ENCODE results near the gene UNK. TPM values are rescaled to one million over a fixed set of nuclear protein-coding genes. Genes with fewer than 3 reads are reported as not detected.

Gene UNK
- total RNA-seq (2022; extraction: Qiagen RNA extraction), result 25.1 to 31.3 TPM (median 29.8 TPM) in 5 replicates

DNA sequence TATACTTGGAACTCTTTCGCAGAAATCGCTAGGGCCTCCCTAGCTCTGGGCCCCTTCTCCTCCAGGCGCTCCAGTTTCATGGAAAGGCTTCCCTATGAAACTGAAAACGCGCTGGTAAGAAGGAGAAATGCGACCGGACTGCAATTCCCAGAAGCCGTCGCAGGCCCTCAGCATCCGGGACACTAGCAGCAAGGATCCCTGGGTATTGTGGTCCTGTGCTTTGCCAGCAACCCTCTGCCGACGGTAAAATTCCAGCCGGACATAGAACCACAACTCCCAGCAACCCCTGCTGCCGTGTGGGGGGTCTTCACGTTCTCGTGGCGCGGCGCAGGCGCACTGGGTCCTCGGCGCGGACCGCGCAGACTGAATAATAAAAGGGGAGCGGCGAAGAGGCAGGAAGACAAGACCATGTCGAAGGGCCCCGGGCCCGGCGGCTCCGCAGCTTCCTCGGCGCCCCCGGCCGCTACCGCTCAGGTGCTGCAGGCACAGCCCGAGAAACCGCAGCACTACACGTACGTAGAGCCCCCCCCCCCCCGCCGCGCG, at the start of gene UNK:
UNK (plus strand) TSS at position 334 of the 543 bp plus-strand sequence; CDS start at position 409, 75 bp downstream.

DNA sequence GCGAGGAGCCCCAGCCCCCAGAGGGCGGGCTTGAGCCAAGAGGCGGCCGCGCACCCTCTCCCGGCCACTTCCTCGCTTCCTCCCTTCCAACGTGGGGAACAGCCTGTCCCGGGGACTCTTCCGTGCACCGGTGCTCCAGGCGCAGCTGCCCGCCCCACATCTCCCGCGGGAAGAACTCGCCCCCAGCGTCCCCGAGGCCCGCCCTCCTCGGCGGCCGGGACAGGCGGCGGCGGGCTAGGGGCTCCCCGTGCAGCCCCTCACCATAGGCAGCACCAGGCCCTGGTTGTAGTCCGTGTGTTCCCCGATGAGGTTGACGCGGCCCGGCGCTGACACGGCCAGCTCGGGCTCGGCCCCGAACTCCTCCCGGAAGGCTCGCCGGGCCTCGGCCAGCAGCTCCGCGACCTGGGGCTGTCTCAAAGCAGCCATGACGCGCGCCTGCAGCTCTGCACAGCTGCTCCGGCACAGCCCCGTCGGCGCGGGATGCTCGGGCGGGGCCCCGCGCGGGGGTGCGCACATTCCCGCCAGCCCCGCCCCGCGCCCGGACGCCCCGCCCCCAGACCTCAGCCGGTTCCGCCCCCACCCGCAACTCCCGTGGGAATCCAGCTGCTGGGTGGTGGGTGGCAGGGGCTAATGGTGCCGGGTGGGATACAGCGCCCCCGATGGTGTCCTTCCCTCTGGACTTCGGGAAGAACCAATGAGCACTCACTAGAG, 19.7 kb upstream of the UNK start, which contains the start of gene GALK1:
GALK1 (minus strand) TSS at position 482 of the 711 bp plus-strand sequence; CDS start at position 426, 56 bp downstream.

GRCh38 chr17:75843577-75844529, 59.2 kb downstream of the UNK start, which contains the start of gene UNC13D:
UNC13D (minus strand) TSS chr17:75844404; CDS start chr17:75844337, 67 bp downstream.

DNA sequence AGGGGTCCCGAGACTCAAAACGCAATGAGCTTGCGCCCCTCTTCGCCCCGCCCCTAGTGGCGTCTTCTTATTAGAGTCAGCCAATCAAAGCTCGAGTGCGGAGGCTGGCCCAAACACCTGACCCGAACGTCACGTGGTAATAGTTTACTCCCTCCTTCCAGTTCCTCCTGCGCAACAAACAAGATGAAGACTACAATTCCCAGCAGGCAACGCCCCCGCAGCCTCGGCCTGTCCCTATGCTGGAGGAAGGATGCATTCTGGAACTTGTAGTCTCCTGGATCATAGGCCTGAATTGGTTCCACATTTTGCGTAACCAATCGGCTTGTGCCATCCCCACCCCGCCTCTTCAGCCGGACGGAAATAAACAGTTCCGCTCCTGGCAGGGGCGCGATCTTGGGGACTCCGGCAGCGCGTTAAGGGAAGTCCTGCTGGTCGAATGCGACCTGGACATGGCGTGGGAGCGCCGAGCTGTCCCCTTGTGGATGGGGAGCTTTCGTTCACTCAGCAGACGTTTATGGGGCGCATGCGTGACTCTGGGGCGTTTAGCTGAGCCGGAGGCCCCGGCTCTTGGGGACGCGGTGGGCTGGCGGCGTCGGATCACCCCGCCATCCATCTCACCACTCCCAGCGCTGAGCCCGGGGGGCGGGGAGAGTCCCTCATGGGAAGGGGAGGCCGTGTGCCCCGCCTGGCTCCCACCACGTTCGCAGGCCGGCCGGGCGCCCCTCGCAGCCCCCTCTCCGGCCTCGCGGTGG, 70.9 kb downstream of the UNK start, which contains the start of gene WBP2:
WBP2 (minus strand) TSS at position 26 of the 752 bp plus-strand sequence. CDS start 38 bp downstream, outside the sequence.

Other genes with a start within 250 kb of the UNK start
- gene MYO15B, start 197.0 kb upstream of the UNK start, total RNA-seq (2022; extraction: Qiagen RNA extraction), result 35.6 to 63.8 TPM (median 60.1 TPM) in 5 replicates
- 0.31 to 0.72 TPM (median 0.70 TPM) in 5 replicates for gene SMIM5, start 151.4 kb upstream of the UNK start, total RNA-seq (2022; extraction: Qiagen RNA extraction)
- 20.9 to 29.0 TPM (median 28.2 TPM) in 5 replicates for gene RECQL5, start 117.7 kb upstream of the UNK start, total RNA-seq (2022; extraction: Qiagen RNA extraction)
- 103 to 122 TPM (median 105 TPM) in 5 replicates for gene SAP30BP, start 117.5 kb upstream of the UNK start, total RNA-seq (2022; extraction: Qiagen RNA extraction)
- gene ITGB4, start 63.3 kb upstream of the UNK start, total RNA-seq (2022; extraction: Qiagen RNA extraction), result 48.5 to 68.4 TPM (median 60.7 TPM) in 5 replicates
- gene GALK1, start 19.6 kb upstream of the UNK start, total RNA-seq (2022; extraction: Qiagen RNA extraction), result 46.3 to 80.1 TPM (median 72.6 TPM) in 5 replicates
- 4.5 to 5.2 TPM (median 5.0 TPM) in 5 replicates for gene UNC13D, start 59.6 kb downstream of the UNK start, total RNA-seq (2022; extraction: Qiagen RNA extraction)
- 90.8 to 108 TPM (median 95.9 TPM) in 5 replicates for gene WBP2, start 70.5 kb downstream of the UNK start, total RNA-seq (2022; extraction: Qiagen RNA extraction)
- 104 to 187 TPM (median 156 TPM) in 5 replicates for gene TRIM47, start 93.8 kb downstream of the UNK start, total RNA-seq (2022; extraction: Qiagen RNA extraction)
- gene TRIM65, start 112.1 kb downstream of the UNK start, total RNA-seq (2022; extraction: Qiagen RNA extraction), result 28.5 to 44.5 TPM (median 38.4 TPM) in 5 replicates
- 89.3 to 135 TPM (median 123 TPM) in 5 replicates for gene MRPL38, start 120.1 kb downstream of the UNK start, total RNA-seq (2022; extraction: Qiagen RNA extraction)
- 5.3 to 10.9 TPM (median 9.6 TPM) in 5 replicates for gene FBF1, start 156.2 kb downstream of the UNK start, total RNA-seq (2022; extraction: Qiagen RNA extraction)
- gene ACOX1, start 194.4 kb downstream of the UNK start, total RNA-seq (2022; extraction: Qiagen RNA extraction), result 13.5 to 18.0 TPM (median 15.8 TPM) in 5 replicates
- gene TEN1, start 194.4 kb downstream of the UNK start, total RNA-seq (2022; extraction: Qiagen RNA extraction), result 20.9 to 27.4 TPM (median 26.0 TPM) in 5 replicates
- gene CDK3, start 216.0 kb downstream of the UNK start, total RNA-seq (2022; extraction: Qiagen RNA extraction), result 3.0 to 5.5 TPM (median 5.4 TPM) in 5 replicates
- 12.0 to 19.5 TPM (median 18.2 TPM) in 5 replicates for gene EVPL, start 242.5 kb downstream of the UNK start, total RNA-seq (2022; extraction: Qiagen RNA extraction)

All from A549 treated with CORT108297 at 1 μM for 4 hours (cell line).